Adipose tissue (tissue), 3 donors: Measurements from ENCODE around the gene SERPINF2. TPM values are rescaled to one million over a fixed set of nuclear protein-coding genes. Genes with fewer than 3 reads are reported as not detected.
"Not testable (repeated sequence)": the region's sequence is repeated elsewhere in the genome, so short reads cannot be mapped to it uniquely, and the experiment has no call there.

Source experiments
- H3K27ac ChIP-seq: one replicate; pipeline ENCODE4 v1.5.1; 2013; ENCODE audit warnings: low read depth, low read length
- WGBS, 3 donors: extraction: QIAGEN DNeasy Blood & Tissue Kit; methylation state at CpG; one replicate each; pipeline ENCODE4 v1.1.7; 2013; 5-methylcytosine and 5-hydroxymethylcytosine counted together
- polyA plus RNA-seq, 3 donors: library from polyadenylated mRNA; stranded (reverse); fragments of 200-250 nt; gene quantifications; one replicate each; pipeline ENCODE4 v1.2.3, GENCODE V29; 2013
- donor health status: healthy with polysubstance abuse.
- donor health status: Bipolar disorder and iron deficiency.
- donor health status: healthy.

The SERPINF2 gene
- polyA plus RNA-seq, 3 donors: 8.9 to 15.7 (median 11.9) TPM

DNA sequence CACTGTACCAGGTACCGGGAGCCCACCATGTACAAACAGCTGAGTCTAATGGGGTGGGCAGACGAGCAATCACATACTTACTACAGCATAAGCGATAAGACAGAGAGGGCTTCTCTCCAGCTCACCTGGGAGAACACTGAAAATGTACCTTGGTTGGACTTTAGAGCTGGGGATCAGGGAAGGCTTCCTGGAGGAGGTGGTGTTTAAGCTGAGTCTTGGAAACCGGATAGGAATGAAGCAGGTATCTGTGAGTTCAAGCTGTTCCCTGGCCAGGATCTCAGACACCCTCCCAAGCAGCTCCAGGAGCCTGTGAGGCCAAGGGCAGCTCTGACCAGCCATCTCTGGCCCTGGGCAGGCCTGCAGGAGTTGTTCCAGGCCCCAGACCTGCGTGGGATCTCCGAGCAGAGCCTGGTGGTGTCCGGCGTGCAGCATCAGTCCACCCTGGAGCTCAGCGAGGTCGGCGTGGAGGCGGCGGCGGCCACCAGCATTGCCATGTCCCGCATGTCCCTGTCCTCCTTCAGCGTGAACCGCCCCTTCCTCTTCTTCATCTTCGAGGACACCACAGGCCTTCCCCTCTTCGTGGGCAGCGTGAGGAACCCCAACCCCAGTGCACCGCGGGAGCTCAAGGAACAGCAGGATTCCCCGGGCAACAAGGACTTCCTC, 11.2 kb downstream of the SERPINF2 start:
- H3K27ac ChIP-seq: no peak overlapping the region
- WGBS, 3 donors: 78 to 89% (median 79%) methylated on average over 20 to 23 of the region's 23 CpGs

- no peak overlapping the region for H3K27ac ChIP-seq
- 73 to 81% (median 78%) methylated on average over 23 to 25 of the region's 25 CpGs for whole genome bisulfite sequencing, 3 donors
Observed at GRCh38 chr17:1754430-1755112, 11.9 kb downstream of the SERPINF2 start.

- no peak overlapping the region for H3K27ac ChIP-seq
- whole genome bisulfite sequencing, 3 donors: 64 to 77% (median 64%) methylated on average over 19 to 20 of the region's 20 CpGs
Observed at GRCh38 chr17:1755252-1755826, 12.7 kb downstream of the SERPINF2 start.

- H3K27ac ChIP-seq: no peak overlapping the region
- WGBS, 3 donors: 58 to 63% (median 61%) methylated on average over 17 of the region's 17 CpGs
Observed at GRCh38 chr17:1755827-1756262, 13.2 kb downstream of the SERPINF2 start.

- no peak overlapping the region for H3K27ac ChIP-seq
- 57 to 78% (median 69%) methylated on average over 15 of the region's 15 CpGs for WGBS, 3 donors
Observed at GRCh38 chr17:1758807-1759206, 16.1 kb downstream of the SERPINF2 start.

DNA sequence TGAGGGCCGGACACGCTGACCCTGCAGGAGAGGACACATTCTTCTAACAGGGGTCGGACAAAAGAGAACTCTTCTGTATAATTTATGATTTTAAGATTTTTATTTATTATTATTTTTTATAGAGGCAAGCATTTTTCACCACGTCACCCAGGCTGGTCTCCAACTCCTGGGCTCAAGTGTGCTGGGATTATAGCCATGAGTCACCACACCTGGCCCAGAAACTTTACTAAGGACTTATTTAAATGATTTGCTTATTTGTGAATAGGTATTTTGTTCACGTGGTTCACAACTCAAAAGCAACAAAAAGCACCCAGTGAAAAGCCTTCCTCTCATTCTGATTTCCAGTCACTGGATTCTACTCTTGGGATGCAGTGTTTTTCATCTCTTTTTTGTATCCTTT, 16.9 kb downstream of the SERPINF2 start:
- 84 to 91% (median 89%) methylated on average over 5 of the region's 5 CpGs for WGBS, 3 donors
- no peak overlapping the region for H3K27ac ChIP-seq

GRCh38 chr17:1762233-1762900, 19.7 kb downstream of the SERPINF2 start:
- WGBS, 3 donors: 46 to 55% (median 54%) methylated on average over 16 to 21 of the region's 21 CpGs
- peak overlapping the region; percentile 72 for H3K27ac ChIP-seq

DNA sequence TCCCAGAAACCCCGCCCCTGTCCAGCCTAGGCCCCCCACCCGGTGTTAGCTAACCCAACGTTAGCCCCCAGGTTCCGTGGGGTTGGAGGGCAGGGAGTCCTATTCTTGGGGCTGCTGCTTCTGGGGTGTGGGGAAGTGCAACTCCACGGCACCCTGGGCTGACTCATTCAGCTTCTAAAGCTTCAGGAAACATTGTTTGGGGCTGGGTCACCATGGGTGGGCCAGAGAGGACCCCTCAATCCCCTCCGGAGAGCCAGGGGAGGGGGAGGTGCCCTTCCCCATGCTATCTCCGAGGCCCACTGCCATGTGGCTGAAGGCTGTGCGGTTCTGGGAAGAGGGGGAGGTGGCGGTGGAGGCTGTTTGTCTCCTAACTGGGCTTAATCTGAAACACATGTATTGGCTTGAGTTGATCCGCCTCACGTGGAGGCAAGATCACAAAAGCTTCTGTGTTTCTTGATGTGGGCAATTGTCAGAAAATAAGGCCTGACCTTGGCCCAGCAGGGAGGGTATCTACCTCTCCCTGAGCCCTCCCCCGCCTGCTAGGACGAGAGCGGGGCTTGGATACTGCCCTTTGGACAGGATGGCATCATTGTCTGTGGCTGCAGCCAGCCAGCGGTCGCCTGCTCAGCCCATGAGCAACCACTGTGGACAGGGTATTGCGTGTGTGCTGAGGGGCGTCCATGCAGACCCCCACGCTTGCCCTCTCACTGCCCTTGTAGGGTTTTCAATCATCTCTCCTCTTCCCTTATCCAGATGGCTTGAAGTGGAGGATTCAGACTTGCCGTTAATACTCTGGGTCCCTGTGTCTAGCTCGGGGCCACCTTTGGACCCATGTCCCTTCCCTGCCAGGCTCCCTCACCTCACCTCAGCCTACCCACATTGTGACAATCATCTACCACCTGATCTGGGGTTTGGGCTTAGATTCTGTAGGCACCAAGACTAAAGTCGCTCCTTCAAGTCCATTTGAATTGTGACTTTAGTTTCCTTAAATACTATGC, 20.5 kb downstream of the SERPINF2 start:
- WGBS, 3 donors: 44 to 53% (median 48%) methylated on average over 22 of the region's 22 CpGs
- peak overlapping the region; percentile 72 for H3K27ac ChIP-seq

- 2 to 49% (median 3%) methylated on average over 11 of the region's 11 CpGs for WGBS, 3 donors
- no peak overlapping the region for H3K27ac ChIP-seq
Observed at GRCh38 chr17:1764284-1764683, 21.6 kb downstream of the SERPINF2 start.

DNA sequence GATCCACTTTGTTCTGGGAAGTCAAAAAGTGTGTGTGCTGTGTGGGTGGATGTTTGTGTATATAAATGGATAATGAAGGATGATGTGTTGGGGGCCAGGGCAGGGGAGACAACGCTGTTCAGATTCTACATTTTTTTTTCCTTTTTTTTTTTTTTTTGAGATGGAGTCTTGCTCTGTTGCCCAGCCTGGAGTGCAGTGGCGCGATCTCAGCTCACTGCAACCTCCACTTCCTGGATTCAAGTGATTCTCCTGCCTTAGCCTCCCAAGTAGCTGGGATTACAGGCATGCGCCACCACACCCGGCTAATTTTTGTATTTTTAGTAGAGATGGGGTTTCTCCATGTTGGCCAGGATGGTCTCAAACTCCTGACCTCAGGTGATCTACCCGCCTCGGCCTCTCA, 22.0 kb downstream of the SERPINF2 start:
- H3K27ac ChIP-seq: not testable (repeated sequence)
- 84 to 88% (median 84%) methylated on average over 7 of the region's 7 CpGs for WGBS, 3 donors

DNA sequence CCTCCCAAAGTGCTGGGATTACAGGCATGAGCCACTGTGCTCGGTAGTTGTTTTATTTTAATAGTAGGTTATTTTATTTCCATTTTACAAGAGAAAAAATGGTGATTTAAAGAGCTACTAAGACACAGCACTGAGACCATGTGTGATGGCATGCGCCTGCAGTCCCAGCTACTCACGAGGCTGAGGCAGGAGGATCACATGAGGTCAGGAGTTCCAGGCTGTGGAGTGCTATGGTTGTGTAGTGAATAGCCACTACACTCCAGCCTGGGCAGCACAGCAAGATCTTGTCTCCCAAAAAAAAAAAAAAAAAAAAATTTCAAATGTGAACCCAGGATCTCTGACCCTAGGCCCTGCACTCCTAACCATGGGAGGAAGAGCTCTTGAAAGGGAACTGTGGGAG, 22.9 kb downstream of the SERPINF2 start:
- WGBS, 3 donors: 79 to 94% (median 88%) methylated on average over 3 of the region's 3 CpGs
- H3K27ac ChIP-seq: no peak overlapping the region

GRCh38 chr17:1766382-1767135, 23.9 kb downstream of the SERPINF2 start:
- H3K27ac ChIP-seq: no peak overlapping the region
- 67 to 73% (median 70%) methylated on average over 21 of the region's 21 CpGs for WGBS, 3 donors

DNA sequence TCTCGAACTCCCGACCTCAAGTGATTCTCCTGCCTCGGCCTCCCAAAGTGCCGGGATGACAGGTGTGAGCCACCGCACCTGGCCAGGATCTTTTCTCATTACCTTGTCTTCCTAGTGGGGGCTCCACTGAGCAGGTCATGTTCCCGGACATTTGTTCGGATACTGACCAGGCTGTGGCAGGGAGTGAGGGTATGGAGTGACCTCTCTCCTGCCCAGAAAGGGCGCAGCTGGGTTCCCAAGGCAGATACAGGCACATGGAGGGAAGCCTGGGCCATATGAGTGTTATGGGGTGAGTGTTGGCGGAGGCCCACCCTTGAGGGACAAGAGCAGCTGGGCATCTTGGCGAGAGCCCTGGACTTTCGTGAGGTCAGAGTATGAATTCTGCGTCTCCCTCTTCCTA, 24.7 kb downstream of the SERPINF2 start:
- WGBS, 3 donors: 85 to 92% (median 88%) methylated on average over 12 of the region's 12 CpGs
- H3K27ac ChIP-seq: no peak overlapping the region

DNA sequence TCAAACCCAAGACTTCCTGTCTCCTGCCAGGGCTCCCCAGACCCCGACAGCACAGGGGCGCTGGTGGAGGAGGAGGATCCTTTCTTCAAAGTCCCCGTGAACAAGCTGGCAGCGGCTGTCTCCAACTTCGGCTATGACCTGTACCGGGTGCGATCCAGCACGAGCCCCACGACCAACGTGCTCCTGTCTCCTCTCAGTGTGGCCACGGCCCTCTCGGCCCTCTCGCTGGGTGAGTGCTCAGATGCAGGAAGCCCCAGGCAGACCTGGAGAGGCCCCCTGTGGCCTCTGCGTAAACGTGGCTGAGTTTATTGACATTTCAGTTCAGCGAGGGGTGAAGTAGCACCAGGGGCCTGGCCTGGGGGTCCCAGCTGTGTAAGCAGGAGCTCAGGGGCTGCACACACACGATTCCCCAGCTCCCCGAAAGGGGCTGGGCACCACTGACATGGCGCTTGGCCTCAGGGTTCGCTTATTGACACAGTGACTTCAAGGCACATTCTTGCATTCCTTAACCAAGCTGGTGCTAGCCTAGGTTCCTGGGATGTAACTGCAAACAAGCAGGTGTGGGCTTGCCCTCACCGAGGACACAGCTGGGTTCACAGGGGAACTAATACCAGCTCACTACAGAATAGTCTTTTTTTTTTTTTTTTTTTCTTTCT, 27.3 kb downstream of the SERPINF2 start:
- no peak overlapping the region for H3K27ac ChIP-seq
- 38 to 61% (median 57%) methylated on average over 21 of the region's 21 CpGs for WGBS, 3 donors

DNA sequence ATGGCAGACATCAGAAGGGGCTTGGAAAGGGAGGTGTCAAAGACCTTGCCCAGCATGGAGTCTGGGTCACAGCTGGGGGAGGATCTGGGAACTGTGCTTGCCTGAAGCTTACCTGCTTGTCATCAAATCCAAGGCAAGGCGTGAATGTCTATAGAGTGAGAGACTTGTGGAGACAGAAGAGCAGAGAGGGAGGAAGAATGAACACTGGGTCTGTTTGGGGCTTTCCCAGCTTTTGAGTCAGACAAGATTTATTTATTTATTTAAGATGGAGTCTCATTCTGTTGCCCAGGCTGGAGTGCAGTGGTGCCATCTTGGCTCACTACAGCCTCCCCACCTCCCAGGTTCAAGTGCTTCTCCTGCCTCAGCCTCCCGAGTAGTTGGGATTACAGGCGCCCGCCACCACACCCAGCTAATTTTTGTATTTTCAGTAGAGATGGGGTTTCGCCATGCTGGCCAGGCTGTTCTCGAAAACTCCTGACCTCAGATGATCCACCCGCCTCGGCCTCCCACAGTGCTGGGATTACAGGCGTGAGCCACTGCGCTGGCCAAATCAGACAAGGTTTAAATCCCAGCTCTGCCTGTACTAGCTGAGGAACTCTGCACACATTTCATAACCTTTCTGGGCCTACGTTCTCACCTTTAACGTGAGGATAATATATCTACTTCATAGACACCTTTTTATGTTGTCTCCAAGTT, 30.5 kb downstream of the SERPINF2 start:
- 64 to 70% (median 67%) methylated on average over 12 of the region's 12 CpGs for WGBS, 3 donors
- H3K27ac ChIP-seq: not testable (repeated sequence)

DNA sequence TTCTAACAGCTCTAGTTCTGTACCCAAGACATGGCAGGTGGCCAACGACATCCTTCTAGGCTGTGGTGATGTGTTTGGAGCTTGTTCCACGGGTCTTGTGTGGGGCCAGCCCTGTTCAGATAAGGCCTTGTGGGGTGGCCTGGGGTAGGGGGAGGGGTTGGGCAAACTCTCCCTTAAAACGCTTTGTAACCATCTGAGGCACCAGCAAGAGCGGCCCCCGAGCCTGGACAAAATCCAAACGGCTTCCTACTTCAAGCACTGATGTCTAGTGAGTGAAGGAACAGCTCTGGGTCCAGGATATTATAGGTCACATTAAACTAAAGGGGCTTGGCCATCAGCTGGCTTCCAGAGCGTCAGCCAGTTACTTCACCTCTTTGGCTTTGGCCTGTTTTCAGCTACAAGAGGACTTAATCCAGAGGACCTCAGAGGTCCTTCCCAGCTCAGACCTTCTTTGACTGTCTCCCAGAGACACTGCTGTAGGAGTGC, 31.1 kb downstream of the SERPINF2 start:
- 32 to 49% (median 32%) methylated on average over 7 of the region's 7 CpGs for WGBS, 3 donors
- H3K27ac ChIP-seq: no peak overlapping the region
